Hypothalamus (tissue), 51 donors: ENCODE data around the gene MRS2.

ENCODE experiments used
- DNase-seq, 51 donors: peaks; one replicate each; lab custom pipeline; 2025; lab: John Stamatoyannopoulos, UW

Gene MRS2

GRCh38 chr6:24460966-24461365 lies 58.2 kb downstream of the MRS2 start:
- DNase-seq, result no peak

DNA sequence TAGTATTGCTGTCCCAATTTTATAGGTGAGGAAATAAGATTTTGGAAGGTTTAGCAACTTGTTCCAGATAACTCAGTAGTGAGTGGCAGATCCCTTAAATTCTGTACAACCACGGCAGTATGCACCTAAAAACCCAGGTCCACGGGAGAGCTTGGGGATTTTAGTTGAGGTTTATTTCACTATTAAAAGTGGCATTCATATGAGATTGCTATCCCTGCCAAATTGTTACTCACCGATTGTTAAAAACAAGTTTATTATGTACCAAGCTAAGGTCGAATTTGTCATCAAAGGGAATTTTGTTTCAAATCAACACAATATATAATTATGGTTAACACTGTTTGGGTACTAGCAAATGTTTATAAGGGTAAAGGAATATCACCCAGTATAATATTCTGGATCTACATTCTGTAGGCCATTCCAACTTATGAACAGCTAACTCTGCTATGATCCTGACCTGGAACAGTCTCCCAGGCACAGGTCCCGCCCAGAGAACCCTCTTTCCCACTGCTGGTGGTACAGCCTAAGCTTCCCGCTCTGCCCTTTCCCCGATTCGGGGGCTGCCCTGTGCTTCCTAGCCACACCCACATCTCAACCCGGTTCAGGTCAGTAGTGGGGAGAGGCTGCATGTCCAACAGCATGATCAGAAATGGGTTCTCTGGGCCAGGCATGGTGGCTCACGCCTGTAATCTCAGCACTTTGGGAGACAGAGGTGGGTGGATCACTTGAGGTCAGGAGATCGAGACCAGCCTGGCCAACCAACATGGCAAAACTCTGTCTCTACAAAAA lies 61.7 kb downstream of the MRS2 start:
- no peak for DNase-seq

GRCh38 chr6:24469811-24470210 lies 67.1 kb downstream of the MRS2 start:
- DNase-seq, result no peak

DNA sequence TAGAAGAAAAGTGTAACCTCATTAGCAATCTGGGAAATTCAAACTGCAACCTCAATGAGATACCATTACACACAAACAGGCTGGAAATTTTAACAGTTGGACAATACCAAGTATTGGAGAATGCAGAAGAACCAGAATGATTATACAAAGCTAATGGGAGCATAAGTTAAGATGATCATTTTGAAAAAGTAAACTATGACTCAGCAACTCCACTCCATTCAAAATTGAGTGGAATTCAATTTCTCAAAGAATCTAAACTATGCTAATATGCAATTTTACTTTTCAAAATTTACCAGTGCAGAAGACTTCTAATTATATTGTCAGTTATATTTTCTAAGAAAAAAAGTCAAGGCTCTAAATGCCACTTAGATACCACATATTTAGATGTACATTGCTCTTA lies 69.4 kb downstream of the MRS2 start:
- DNase-seq, result no peak
